ENCODE results near the gene EXPH5. TPM values are rescaled to one million over a fixed set of nuclear protein-coding genes. Genes with fewer than 3 reads are reported as not detected.
"Not testable (repeated sequence)": the region's sequence is repeated elsewhere in the genome, so short reads cannot be mapped to it uniquely, and the experiment has no call there.

EXPH5 gene
- total RNA-seq, 4 donors from 2014 or later = 19.8 to 73.8 (median 33.2) TPM

GRCh38 chr11:108587109-108587508, 6.5 kb downstream of the EXPH5 start:
- DNase-seq = no peak
- Histone ChIP-seq H3K9me3 (no peaks in the 10 kb centered on the region), H3K27ac (peak overlapping the region; percentile 17 to 58 (median 44)), H3K36me3 (no peaks in the 10 kb centered on the region), H3K27me3 (no peaks in the 10 kb centered on the region), H3K4me3 (no peak overlapping the region), H3K4me1 (peaks cover 0 to 18% (median 8%) of the 10 kb centered on the region in 4 donors)
- intact Hi-C loops (cut with DNase I; ENCODE audit: low total_unique reads) = no loop called here
- in situ Hi-C loops (cut with MboI; ENCODE audit: low pct_ligation_motif_present in 1 of 4, low pct_unique_long_range_greater_than_20kb in 1 of 4, low sequenced_read_pairs in 3 of 4) = no loop called here
- TF ChIP-seq CTCF (IDR thresholded peaks at IDR 0.05) (no peak), EP300 (IDR thresholded peaks at IDR 0.05; ENCODE audit: low read depth) (no peak), POLR2AphosphoS5 (IDR thresholded peaks at IDR 0.05) (no peak), POLR2A (IDR thresholded peaks at IDR 0.05) (no peak)
- WGBS, 2 donors (ENCODE audit: low coverage in 1 of 2) = 84% methylated on average over 4 of the region's 4 CpGs

- peaks cover 0 to 22% (median 8%) of the 10 kb centered on the region in 4 donors for H3K4me1 ChIP-seq
- in situ Hi-C loops (cut with MboI; ENCODE audit: low pct_ligation_motif_present in 1 of 4, low pct_unique_long_range_greater_than_20kb in 1 of 4, low sequenced_read_pairs in 3 of 4) = no loop called here
- H3K9me3 ChIP-seq = no peaks in the 10 kb centered on the region
- peak overlapping the region; percentile 17 to 58 (median 44) for H3K27ac ChIP-seq
- H3K36me3 ChIP-seq = no peaks in the 10 kb centered on the region
- H3K27me3 ChIP-seq = no peaks in the 10 kb centered on the region
- TF ChIP-seq POLR2AphosphoS5 (IDR thresholded peaks at IDR 0.05) (peak in 2 of 3 donors; percentile 5 to 14), POLR2A (IDR thresholded peaks at IDR 0.05) (no peak), EP300 (IDR thresholded peaks at IDR 0.05; ENCODE audit: low read depth) (no peak), CTCF (IDR thresholded peaks at IDR 0.05) (no peak)
- intact Hi-C loops (cut with DNase I; ENCODE audit: low total_unique reads) = no loop called here
- H3K4me3 ChIP-seq = no peak overlapping the region
- WGBS, 2 donors (ENCODE audit: low coverage in 1 of 2) = 33 to 55% methylated on average over 3 of the region's 3 CpGs
- DNase-seq = no peak
Observed at GRCh38 chr11:108586600-108586999, 7.0 kb downstream of the EXPH5 start.

- H3K27me3 ChIP-seq; H3K9me3 ChIP-seq; in situ Hi-C loops (cut with MboI; ENCODE audit: low pct_ligation_motif_present in 1 of 4, low pct_unique_long_range_greater_than_20kb in 1 of 4, low sequenced_read_pairs in 3 of 4); H3K36me3 ChIP-seq; H3K4me3 ChIP-seq; intact Hi-C loops (cut with DNase I; ENCODE audit: low total_unique reads); H3K27ac ChIP-seq; DNase-seq: not testable (repeated sequence)
- peaks cover 0 to 23% (median 8%) of the 10 kb centered on the region in 4 donors for H3K4me1 ChIP-seq
- 93 to 100% methylated on average over 1 to 4 of the region's 4 CpGs for WGBS, 2 donors (ENCODE audit: low coverage in 1 of 2)
Observed at GRCh38 chr11:108586185-108586584, 7.4 kb downstream of the EXPH5 start.

DNA sequence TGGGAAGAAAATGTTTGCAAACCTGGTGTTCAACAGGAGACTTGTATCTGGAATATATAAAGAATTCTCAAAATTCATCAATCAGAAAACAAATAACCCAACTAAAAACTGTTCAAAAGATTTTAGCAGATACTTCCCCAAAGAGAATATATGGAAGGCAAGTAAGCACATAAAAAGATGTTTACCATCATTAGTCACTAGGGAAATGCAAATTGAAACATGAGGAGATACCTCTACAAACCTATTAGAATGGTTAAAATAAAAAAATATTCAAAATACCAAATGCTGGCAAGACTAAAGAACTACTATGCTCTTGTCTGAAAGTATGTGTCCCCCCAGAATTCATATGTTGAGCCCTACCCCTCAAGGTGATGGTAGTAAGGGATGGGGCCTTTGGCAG, 8.6 kb downstream of the EXPH5 start:
- H3K27me3 ChIP-seq = no peaks in the 10 kb centered on the region
- no peak for DNase-seq
- intact Hi-C loops (cut with DNase I; ENCODE audit: low total_unique reads) (no loop called here), in situ Hi-C loops (cut with MboI; ENCODE audit: low pct_ligation_motif_present in 1 of 4, low pct_unique_long_range_greater_than_20kb in 1 of 4, low sequenced_read_pairs in 3 of 4) (no loop called here)
- H3K36me3 ChIP-seq = no peaks in the 10 kb centered on the region
- peaks cover 0 to 16% (median 8%) of the 10 kb centered on the region in 4 donors for H3K4me1 ChIP-seq
- H3K4me3 ChIP-seq = no peak overlapping the region
- TF ChIP-seq POLR2A (IDR thresholded peaks at IDR 0.05) (no peak), EP300 (IDR thresholded peaks at IDR 0.05; ENCODE audit: low read depth) (no peak), CTCF (IDR thresholded peaks at IDR 0.05) (no peak), POLR2AphosphoS5 (IDR thresholded peaks at IDR 0.05) (no peak)
- peaks cover 0 to 4% of the 10 kb centered on the region in 2 donors for H3K9me3 ChIP-seq
- no peak overlapping the region for H3K27ac ChIP-seq

DNA sequence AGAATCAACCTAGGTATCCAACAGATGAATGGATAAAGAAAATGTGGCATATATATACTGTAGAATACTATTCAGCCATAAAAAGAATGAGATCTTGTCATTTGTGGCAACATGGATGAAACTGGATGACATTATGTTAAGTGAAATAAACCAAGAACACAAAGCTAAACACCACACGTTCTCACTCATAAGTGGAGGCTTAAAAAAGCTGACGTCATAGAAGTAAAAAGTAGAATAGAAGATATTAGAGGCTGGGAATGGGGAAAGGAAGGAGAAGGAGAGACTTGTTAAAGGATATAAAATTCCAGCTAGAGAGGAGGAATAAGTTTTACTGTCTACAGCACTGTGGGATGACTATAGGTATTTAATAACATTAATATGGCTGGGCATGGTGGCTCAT, 12.9 kb downstream of the EXPH5 start:
- peaks cover 0 to 4% of the 10 kb centered on the region in 2 donors for H3K9me3 ChIP-seq
- in situ Hi-C loops (cut with MboI; ENCODE audit: low pct_ligation_motif_present in 1 of 4, low pct_unique_long_range_greater_than_20kb in 1 of 4, low sequenced_read_pairs in 3 of 4) = no loop called here
- H3K27ac ChIP-seq = no peak overlapping the region
- no peaks in the 10 kb centered on the region for H3K27me3 ChIP-seq
- TF ChIP-seq EP300 (IDR thresholded peaks at IDR 0.05; ENCODE audit: low read depth) = no peak
- no peak for TF ChIP-seq POLR2A (IDR thresholded peaks at IDR 0.05)
- no peak for TF ChIP-seq CTCF (IDR thresholded peaks at IDR 0.05)
- no peak for TF ChIP-seq POLR2AphosphoS5 (IDR thresholded peaks at IDR 0.05)
- H3K4me3 ChIP-seq = no peak overlapping the region
- peaks cover 0 to 5% (median 0%) of the 10 kb centered on the region in 4 donors for H3K4me1 ChIP-seq
- WGBS, 2 donors (ENCODE audit: low coverage in 1 of 2) = 89 to 100% methylated on average over 2 of the region's 2 CpGs
- no peak for DNase-seq
- H3K36me3 ChIP-seq = no peaks in the 10 kb centered on the region
- intact Hi-C loops (cut with DNase I; ENCODE audit: low total_unique reads) = no loop called here

All from transverse colon (tissue), 4 donors.